ENCODE measurements around the gene ZNF512B. TPM values are rescaled to one million over a fixed set of nuclear protein-coding genes. Genes with fewer than 3 reads are reported as not detected.
"Not testable (repeated sequence)": the region's sequence is repeated elsewhere in the genome, so short reads cannot be mapped to it uniquely, and the experiment has no call there.

The ZNF512B gene
- total RNA-seq, 1 donor from 2014 or later, result 5.9 TPM

DNA sequence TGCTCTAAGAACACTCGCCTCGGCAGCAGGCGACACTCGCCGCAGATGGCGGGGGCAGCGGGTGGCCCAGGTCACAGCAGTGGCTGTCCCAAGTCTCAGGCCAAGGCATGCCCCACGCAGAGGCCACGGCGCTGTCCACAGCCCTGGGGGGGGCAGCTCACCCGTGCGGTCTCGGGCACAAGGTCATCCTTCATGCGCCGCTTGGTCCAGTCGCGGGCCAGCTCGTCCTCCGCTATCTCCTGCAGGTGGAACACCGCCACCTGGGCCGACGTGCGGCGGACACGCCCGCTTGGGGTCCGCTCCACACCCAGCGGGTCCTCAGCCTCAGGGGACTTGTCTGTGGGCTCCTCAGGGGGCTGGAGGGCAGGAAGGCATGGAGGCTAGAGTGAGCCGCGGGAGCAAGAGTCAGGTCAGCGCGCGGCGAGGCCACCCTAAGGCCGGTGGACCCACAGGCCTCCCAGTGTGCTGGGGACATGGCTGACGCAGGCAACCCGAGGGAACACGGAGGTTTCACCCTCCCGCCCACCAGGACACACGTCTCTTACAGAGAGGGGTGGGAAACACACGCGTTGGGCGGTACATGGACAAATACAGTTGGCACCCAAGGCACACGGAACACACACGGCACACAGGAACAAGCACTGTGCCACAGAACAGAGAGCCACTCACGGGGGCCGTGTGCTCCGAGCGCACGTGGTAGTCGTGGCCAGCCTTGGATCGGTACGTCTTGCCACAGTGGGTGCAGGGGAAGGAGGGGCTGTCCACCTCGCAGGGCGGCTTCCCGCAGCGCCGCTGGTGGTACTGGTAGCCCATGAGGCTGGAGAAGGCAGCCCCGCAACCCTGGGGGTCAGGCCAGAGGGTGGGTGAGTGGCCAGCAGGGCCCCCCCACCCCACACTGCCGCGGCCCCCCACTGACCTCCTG is 7.0 kb downstream of the ZNF512B start:
- no peak for DNase-seq (ENCODE audit: low read depth in 2 of 2)

DNA sequence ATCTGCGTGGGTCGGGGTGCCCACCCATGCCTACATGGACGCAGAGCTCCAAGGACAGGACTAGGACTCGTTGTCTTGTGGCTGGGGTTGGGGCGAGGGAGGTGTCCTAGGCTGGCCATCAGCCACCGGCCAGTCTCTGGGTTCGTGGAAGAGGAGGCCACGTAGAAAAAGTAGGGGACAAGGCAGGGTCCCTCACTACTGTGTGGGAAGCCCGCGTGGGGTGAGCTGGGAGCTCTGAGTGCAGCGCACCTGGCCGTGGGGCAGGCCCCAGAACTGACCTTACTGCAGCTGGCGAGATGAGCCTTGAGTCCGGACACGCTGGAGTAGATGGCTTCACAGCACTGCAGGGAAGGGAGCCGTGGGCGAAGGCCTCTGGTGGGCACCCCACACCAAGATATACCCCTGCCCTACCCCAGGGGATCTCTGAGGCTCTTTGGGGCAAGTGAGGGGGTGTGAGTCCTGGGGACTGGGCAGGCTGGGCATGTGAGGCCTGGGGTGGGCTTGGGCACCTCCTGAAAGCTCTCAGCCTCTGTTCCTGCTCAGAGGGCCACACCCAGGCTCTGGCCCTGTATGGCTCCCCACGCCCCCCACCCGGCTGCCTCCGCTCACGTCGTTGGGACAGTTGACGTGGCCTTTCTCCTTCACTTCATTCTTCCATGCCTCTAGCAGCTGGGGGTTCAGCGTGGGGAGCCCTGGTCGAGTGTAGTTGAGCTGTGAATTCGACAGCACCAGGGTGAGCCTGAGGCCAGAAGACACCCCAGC is 7.9 kb downstream of the ZNF512B start:
- no peak for DNase-seq (ENCODE audit: low read depth in 2 of 2)

- not testable (repeated sequence) for DNase-seq (ENCODE audit: low read depth in 2 of 2)
These were observed 8.8 kb downstream of the ZNF512B start for GRCh38 chr20:63960654-63961621.

- no peak for DNase-seq (ENCODE audit: low read depth in 2 of 2)
These were observed 10.0 kb downstream of the ZNF512B start for GRCh38 chr20:63959699-63960075.

DNA sequence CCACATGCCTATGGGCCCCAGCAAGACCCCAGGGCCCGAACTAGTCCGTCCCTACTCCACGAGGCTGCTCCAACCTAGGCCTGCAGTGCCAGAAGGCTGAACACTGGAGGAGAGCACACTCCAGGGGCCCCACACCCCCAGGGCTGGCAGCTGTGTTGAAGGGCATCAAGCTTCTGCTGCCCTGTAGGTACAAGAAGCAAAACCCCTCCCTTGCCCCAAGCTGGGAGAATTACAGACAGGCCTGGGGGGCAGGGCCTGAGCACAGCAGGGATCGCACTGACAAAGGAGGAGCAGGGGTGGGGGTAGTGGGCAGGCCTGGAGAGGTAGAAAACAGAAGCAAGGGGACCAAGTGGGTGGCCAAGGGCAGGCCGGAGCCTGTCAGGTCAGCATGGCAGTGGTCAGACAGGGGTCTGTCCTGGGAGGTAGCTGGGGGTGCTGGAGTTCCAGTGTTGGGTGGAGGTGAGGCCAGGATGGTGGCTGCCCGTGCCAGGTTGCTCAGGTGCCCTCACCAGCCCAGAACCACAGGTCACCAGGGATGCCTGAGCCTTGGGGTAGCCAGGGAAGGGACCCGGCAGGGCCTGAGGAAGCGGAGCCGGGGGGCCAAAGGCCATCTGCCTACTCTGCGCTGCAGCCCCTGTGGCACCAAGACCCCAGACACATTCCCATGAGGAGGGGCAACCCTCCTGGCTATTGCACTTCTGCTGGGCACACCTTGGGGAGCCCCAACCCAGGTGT is 10.6 kb downstream of the ZNF512B start:
- DNase-seq (ENCODE audit: low read depth in 2 of 2), result no peak

GRCh38 chr20:63958471-63958870 is 11.3 kb downstream of the ZNF512B start:
- no peak for DNase-seq (ENCODE audit: low read depth in 2 of 2)

- no peak for DNase-seq (ENCODE audit: low read depth in 2 of 2)
These were observed 11.9 kb downstream of the ZNF512B start for GRCh38 chr20:63957690-63958441.

- peak; percentile 38 to 78 for DNase-seq (ENCODE audit: low read depth in 2 of 2)
These were observed 12.6 kb downstream of the ZNF512B start for GRCh38 chr20:63957004-63957689.

- DNase-seq (ENCODE audit: low read depth in 2 of 2), result no peak
These were observed 13.1 kb downstream of the ZNF512B start for GRCh38 chr20:63956664-63957003.

- DNase-seq (ENCODE audit: low read depth in 2 of 2), result peak; percentile 80 to 95
These were observed 13.7 kb downstream of the ZNF512B start, which contains the start of gene UCKL1 for GRCh38 chr20:63955827-63956663. TSS of gene UCKL1 (minus strand) at chr20:63956416. CDS start at chr20:63956372, 44 bp downstream.

- DNase-seq (ENCODE audit: low read depth in 2 of 2), result peak in 1 of 2 donors; percentile 35
These were observed 14.4 kb downstream of the ZNF512B start for GRCh38 chr20:63955281-63955826.

DNA sequence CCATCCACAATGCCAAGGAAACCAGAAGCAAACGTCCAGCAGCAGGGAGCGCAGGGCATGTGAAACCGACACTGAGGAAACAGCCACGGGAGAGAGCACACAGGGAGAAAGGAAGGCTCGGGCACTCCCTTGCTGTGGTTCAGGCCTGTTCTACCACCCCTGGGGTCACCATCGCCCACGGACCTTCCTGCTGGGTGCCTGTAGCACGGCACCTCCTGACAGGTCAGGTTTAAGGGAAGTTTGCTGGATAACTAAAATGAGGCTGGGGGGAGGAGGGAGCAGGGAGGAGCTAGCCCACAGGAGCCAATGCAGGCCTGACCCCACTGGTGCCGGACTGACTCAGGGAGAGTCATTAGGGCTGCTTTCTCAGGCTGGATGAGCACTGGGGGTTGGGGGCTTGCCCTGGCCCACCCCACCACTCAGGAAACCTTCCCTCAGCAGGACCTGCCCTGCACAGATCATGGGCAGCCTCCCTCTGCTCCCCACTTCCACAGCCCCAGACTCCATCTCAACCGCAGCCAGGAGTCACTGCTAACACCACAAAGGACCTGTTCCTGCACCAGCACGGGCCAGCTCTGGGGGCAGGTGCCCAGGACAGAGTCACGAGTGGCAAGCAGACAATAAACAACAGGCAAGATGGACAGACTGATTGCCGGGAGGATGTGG is 15.8 kb downstream of the ZNF512B start:
- DNase-seq (ENCODE audit: low read depth in 2 of 2), result no peak

DNA sequence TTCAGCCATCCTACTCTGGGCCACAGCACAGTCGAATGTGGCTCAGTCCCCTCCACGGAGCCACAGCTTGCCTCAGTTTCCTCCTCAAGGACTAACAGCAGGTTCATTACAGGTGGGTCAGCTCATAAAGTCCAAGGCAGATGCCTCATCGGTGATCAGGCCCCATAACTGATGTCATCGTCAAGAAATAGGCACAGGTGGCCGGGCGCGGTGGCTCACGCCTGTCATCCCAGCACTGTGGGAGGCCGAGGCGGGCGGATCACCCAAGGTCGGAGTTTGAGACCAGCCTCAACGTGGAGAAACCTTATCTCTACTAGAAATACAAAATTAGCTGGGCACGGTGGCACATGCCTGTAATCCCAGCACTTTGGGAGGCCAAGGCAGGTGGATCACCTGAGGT is 17.0 kb downstream of the ZNF512B start:
- no peak for DNase-seq (ENCODE audit: low read depth in 2 of 2)

- DNase-seq (ENCODE audit: low read depth in 2 of 2), result no peak
These were observed 17.6 kb downstream of the ZNF512B start for GRCh38 chr20:63952210-63952535.

GRCh38 chr20:63951398-63952209 is 18.1 kb downstream of the ZNF512B start:
- no peak for DNase-seq (ENCODE audit: low read depth in 2 of 2)

GRCh38 chr20:63950701-63951397 is 18.9 kb downstream of the ZNF512B start:
- DNase-seq (ENCODE audit: low read depth in 2 of 2), result no peak
